ENCODE measurements around the gene XKR7. TPM values are rescaled to one million over a fixed set of nuclear protein-coding genes. Genes with fewer than 3 reads are reported as not detected.

Gene XKR7
- total RNA-seq, 2 donors from 2014 or later, result 0.26 to 0.33 TPM

DNA sequence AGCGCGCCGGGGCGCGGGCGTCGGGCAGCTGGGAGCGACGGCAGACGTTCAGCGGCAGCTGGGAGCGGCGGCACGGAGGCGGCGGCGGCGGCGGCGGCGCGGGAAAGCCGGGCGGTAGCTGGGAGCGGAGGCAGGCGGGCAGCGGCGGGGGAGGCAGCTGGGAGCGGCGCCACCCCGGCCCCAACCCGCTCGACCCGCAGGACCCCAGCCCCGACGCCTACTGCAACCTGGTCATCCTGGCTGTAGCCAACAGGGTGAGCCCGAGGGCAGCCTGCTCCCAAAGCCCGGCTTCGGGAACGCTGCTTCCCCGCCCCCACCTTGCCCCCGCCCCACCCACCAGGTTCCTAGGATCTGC lies 51.2 kb downstream of the XKR7 start:
- H3K4me3 ChIP-seq, result no peak overlapping the region
- no peak for TF ChIP-seq CTCF (IDR thresholded peaks at IDR 0.05)
- TF ChIP-seq POLR2A (IDR thresholded peaks at IDR 0.05), result no peak
- H3K36me3 ChIP-seq (replicated peaks in 1 of 2; ENCODE audit: insufficient read depth in 1 of 2, low read depth in 2 of 2), result no peaks in the 10 kb centered on the region
- H3K27ac ChIP-seq, result no peak overlapping the region
- ATAC-seq (peak; percentile 6), DNase-seq (peak in 3 of 4 donors; percentile 15 to 38 (median 15))
- peaks cover 12% of the 10 kb centered on the region for H3K4me1 ChIP-seq
- WGBS, 2 donors, result 0 to 1% methylated on average over 10 to 40 of the region's 42 CpGs
- intact Hi-C loops (cut with DNase I), result no loop called here
- peaks cover 0 to 13% of the 10 kb centered on the region in 2 donors for H3K27me3 ChIP-seq
- H3K9me3 ChIP-seq, result no peaks in the 10 kb centered on the region

DNA sequence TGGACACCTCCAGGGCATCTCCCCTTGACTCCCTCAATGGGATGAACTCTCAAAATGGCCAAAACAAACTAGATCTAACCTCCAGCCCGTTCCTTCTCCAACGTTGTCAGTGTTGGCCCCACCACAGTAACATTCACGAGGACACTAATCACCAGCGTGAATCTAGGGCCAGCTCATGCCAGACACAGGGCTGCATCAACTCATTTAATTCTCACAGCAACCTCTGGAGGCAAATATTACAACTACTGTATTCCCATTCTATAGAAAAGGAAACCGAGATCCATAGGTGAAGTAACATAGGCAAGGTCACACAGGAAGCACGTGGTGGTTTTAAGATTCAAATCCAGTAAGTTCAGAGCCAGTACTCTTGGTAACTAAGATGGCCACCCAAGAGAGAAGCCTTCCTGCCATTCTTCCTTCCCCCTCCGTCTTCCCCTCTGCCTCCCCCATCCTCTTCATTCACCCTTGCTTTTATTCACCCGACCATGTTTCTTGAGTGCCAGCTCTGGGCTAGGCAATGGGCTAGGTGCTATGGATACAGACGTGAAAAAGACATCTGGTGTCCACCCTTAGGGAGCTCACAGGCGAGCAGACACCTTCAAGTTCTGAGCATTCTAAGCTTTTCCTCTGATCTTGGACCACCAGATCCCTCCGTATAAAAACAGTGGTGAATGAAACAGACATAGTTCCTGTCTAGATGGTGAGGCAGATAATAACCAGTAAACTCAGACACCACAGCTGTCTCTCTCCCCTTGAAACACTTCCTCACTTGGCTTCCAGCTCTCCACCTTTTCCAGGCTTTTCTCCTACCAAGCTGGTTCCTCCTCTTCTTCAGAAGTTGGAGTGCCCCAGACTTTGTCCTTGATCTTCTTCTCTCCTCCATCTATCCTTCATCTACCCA lies 51.9 kb downstream of the XKR7 start:
- Histone ChIP-seq H3K4me3 (no peak overlapping the region), H3K4me1 (peaks cover 12% of the 10 kb centered on the region), H3K27ac (no peak overlapping the region), H3K36me3 (replicated peaks in 1 of 2; ENCODE audit: insufficient read depth in 1 of 2, low read depth in 2 of 2) (no peaks in the 10 kb centered on the region), H3K9me3 (no peaks in the 10 kb centered on the region), H3K27me3 (peaks cover 0 to 13% of the 10 kb centered on the region in 2 donors)
- WGBS, 2 donors, result 23 to 36% methylated on average over 10 to 11 of the region's 11 CpGs
- TF ChIP-seq CTCF (IDR thresholded peaks at IDR 0.05) (no peak), POLR2A (IDR thresholded peaks at IDR 0.05) (no peak)
- intact Hi-C loops (cut with DNase I), result no loop called here
- DNase-seq (no peak), ATAC-seq (no peak)

GRCh38 chr20:32021091-32021490 lies 53.1 kb downstream of the XKR7 start:
- no peak for DNase-seq
- no peak for TF ChIP-seq POLR2A (IDR thresholded peaks at IDR 0.05)
- no peak for TF ChIP-seq CTCF (IDR thresholded peaks at IDR 0.05)
- Histone ChIP-seq H3K27me3 (peaks cover 0 to 13% of the 10 kb centered on the region in 2 donors), H3K27ac (no peak overlapping the region), H3K4me3 (no peak overlapping the region), H3K4me1 (peaks cover 12% of the 10 kb centered on the region), H3K9me3 (no peaks in the 10 kb centered on the region), H3K36me3 (replicated peaks in 1 of 2; ENCODE audit: insufficient read depth in 1 of 2, low read depth in 2 of 2) (no peaks in the 10 kb centered on the region)
- WGBS, 2 donors, result 73 to 84% methylated on average over 4 of the region's 4 CpGs
- intact Hi-C loops (cut with DNase I), result no loop called here
- no peak for ATAC-seq

DNA sequence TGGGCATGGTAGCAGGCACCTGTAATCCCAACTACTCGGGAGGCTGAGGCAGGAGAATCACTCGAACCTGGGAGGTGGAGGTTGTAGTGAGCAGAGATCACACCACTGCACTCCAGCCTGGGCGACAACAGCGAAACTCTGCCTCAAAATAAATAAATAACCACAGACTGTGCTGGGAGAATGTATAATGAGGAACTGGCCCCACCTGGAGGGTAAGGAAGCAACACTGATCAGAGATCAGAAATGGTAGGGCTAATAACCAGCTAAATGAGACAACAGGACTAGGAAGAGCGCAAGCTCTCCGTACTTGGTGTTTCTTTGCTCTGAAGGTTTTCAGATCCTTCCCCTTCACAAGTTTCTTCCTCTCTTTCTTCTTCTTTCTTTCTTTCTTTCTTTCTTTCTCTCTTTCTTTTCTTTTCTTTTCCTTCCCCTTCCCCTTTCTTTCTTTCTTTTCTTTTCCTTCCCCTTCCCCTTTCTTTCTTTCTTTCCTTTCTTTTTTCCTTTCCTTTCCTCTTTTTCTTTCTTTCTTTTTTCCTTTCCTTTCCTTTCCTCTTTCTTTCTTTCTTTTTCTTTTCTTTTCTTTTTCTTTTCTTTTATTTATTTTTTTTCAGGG lies 56.8 kb downstream of the XKR7 start:
- TF ChIP-seq POLR2A (IDR thresholded peaks at IDR 0.05) (no peak), CTCF (IDR thresholded peaks at IDR 0.05) (no peak)
- intact Hi-C loops (cut with DNase I), result no loop called here
- 77 to 81% methylated on average over 6 of the region's 6 CpGs for WGBS, 2 donors
- no peak overlapping the region for H3K4me3 ChIP-seq
- ATAC-seq, result no peak
- no peak for DNase-seq
- no peaks in the 10 kb centered on the region for H3K9me3 ChIP-seq
- no peak overlapping the region for H3K27ac ChIP-seq
- H3K36me3 ChIP-seq (replicated peaks in 1 of 2; ENCODE audit: insufficient read depth in 1 of 2, low read depth in 2 of 2), result no peaks in the 10 kb centered on the region
- H3K4me1 ChIP-seq, result no peaks in the 10 kb centered on the region
- peaks cover 0 to 4% of the 10 kb centered on the region in 2 donors for H3K27me3 ChIP-seq
